PC-9 (cell line): Measurements from ENCODE around the gene ZNF562. TPM values are rescaled to one million over a fixed set of nuclear protein-coding genes. Genes with fewer than 3 reads are reported as not detected.

ENCODE experiments used
- BruUV-seq: library from RNA; stranded (reverse); fragments of 400-500 nt; replicated peaks from 2 replicates; lab custom pipeline; 2021; lab: Mats Ljungman, UMichigan
- CTCF ChIA-PET: fragments of 300-600 bp; sonication (Branson Sonifier 250); formaldehyde crosslinking; loops from one replicate; lab custom pipeline; 2022; ENCODE audit warnings: antibody characterized with exemption; lab: Charles Lee
- POLR2A ChIA-PET: fragments of 300-600 bp; sonication (Branson Sonifier 250); formaldehyde crosslinking; loops from one replicate; lab custom pipeline; 2022; ENCODE audit warnings: antibody characterized with exemption; ENCODE audit not compliant: unreplicated experiment; lab: Charles Lee
- DNase-seq, 2 experiments: peaks; one replicate each; pipeline versions ENCODE4 v3.0.0 to v3.0.0-alpha.2; 2015 to 2022; ENCODE audit warnings: mixed read lengths in 1 of 2
- H2AFZ ChIP-seq: fragments of 200-600 bp; sonication (generic); 2 replicates; pipeline ENCODE4 v1.8.1; 2017; ENCODE audit warnings: antibody characterized with exemption
- H3F3A ChIP-seq: fragments of 200-600 bp; sonication (generic); 2 replicates; pipeline ENCODE4 v1.8.1; 2017; ENCODE audit warnings: antibody characterized with exemption, mild to moderate bottlenecking, low read depth; ENCODE audit not compliant: insufficient read depth
- H3K27ac ChIP-seq: fragments of 200-600 bp; sonication (generic); 2 replicates; pipeline ENCODE4 v1.6.1; 2016; ENCODE audit warnings: mixed run types
- H3K27me3 ChIP-seq: fragments of 200-600 bp; sonication (generic); 2 replicates; pipeline ENCODE4 v1.6.1; 2016; ENCODE audit warnings: low read depth, mixed run types; ENCODE audit not compliant: insufficient read depth
- H3K36me3 ChIP-seq: fragments of 200-600 bp; sonication (generic); 2 replicates; pipeline ENCODE4 v1.6.1; 2016; ENCODE audit warnings: low read depth, mixed run types
- H3K4me1 ChIP-seq: fragments of 200-600 bp; sonication (generic); replicated peaks from 2 replicates; pipeline ENCODE4 v1.6.1; 2016; ENCODE audit warnings: mixed run types; ENCODE audit not compliant: insufficient read depth
- H3K4me2 ChIP-seq: fragments of 200-600 bp; sonication (generic); 2 replicates; pipeline ENCODE4 v1.6.1; 2017; ENCODE audit warnings: mixed run types
- H3K4me3 ChIP-seq: fragments of 200-600 bp; sonication (generic); 2 replicates; pipeline ENCODE4 v1.6.1; 2016; ENCODE audit warnings: mixed run types
- H3K79me2 ChIP-seq: fragments of 200-600 bp; sonication (generic); 2 replicates; pipeline ENCODE4 v1.6.1; 2017; ENCODE audit warnings: low read depth, mixed run types
- H3K9me2 ChIP-seq: fragments of 200-600 bp; sonication (generic); 2 replicates; pipeline ENCODE4 v1.8.1; 2017; ENCODE audit warnings: mild to moderate bottlenecking; ENCODE audit not compliant: insufficient read depth
- H3K9me3 ChIP-seq: fragments of 200-600 bp; sonication (generic); 2 replicates; pipeline ENCODE4 v1.8.1; 2016; ENCODE audit warnings: low read depth; ENCODE audit not compliant: insufficient read depth
- H4K20me1 ChIP-seq: fragments of 200-600 bp; sonication (generic); 2 replicates; pipeline ENCODE4 v1.8.1; 2017; ENCODE audit not compliant: insufficient read depth
- EZH2 ChIP-seq: fragments of 200-600 bp; sonication (generic); IDR thresholded peaks from 2 replicates; pipeline ENCODE4 v1.8.0; 2017; ENCODE audit warnings: antibody characterized with exemption, low read depth
- intact Hi-C: fragments of 100-400 bp; cut with micrococcal nuclease; formaldehyde crosslinking; loops from one replicate; pipeline ENCODE4 v1.10.0; 2022; ENCODE audit not compliant: unreplicated experiment
- total RNA-seq: library from RNA; stranded (reverse); gene quantifications from 2 replicates; pipeline ENCODE4 v1.2.3, GENCODE V29; 2021
- TF ChIP-seq, protein P1 (sequence below): fragments of 200-600 bp; sonication (generic); conservative IDR thresholded peaks from 2 replicates; pipeline ENCODE4 v1.6.1; 2017; ENCODE audit warnings: mixed run types, antibody characterized with exemption, mild to moderate bottlenecking, moderate library complexity

The ZNF562 gene
- total RNA-seq, 1 experiment from 2014 or later = 26.0 TPM

GRCh38 chr19:9720541-9720940 lies 45.6 kb upstream of the ZNF562 start:
- Histone ChIP-seq H3K36me3 (no peaks in the 10 kb centered on the region), H2AFZ (no peak overlapping the region), H3K27me3 (peaks cover 54% of the 10 kb centered on the region), H3K79me2 (no peaks in the 10 kb centered on the region), H3K4me2 (no peak overlapping the region), H3K4me1 (no peaks in the 10 kb centered on the region), H3K9me3 (0 out of 2 replicates have a peak, but pooled peaks cover 5% of the 10 kb centered on the region), H3K27ac (no peak overlapping the region), H4K20me1 (no peaks in the 10 kb centered on the region), H3K9me2 (no peaks in the 10 kb centered on the region), H3F3A (no peaks in the 10 kb centered on the region), H3K4me3 (no peak overlapping the region)
- no peak for TF ChIP-seq EZH2
- TF ChIP-seq, protein P1, sequence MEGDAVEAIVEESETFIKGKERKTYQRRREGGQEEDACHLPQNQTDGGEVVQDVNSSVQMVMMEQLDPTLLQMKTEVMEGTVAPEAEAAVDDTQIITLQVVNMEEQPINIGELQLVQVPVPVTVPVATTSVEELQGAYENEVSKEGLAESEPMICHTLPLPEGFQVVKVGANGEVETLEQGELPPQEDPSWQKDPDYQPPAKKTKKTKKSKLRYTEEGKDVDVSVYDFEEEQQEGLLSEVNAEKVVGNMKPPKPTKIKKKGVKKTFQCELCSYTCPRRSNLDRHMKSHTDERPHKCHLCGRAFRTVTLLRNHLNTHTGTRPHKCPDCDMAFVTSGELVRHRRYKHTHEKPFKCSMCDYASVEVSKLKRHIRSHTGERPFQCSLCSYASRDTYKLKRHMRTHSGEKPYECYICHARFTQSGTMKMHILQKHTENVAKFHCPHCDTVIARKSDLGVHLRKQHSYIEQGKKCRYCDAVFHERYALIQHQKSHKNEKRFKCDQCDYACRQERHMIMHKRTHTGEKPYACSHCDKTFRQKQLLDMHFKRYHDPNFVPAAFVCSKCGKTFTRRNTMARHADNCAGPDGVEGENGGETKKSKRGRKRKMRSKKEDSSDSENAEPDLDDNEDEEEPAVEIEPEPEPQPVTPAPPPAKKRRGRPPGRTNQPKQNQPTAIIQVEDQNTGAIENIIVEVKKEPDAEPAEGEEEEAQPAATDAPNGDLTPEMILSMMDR = no peak
- ChIA-PET POLR2A (no interaction called here), CTCF (no interaction called here)
- no TSS peak for BruUV-seq
- no peak for DNase-seq
- intact Hi-C loops = no loop called here

DNA sequence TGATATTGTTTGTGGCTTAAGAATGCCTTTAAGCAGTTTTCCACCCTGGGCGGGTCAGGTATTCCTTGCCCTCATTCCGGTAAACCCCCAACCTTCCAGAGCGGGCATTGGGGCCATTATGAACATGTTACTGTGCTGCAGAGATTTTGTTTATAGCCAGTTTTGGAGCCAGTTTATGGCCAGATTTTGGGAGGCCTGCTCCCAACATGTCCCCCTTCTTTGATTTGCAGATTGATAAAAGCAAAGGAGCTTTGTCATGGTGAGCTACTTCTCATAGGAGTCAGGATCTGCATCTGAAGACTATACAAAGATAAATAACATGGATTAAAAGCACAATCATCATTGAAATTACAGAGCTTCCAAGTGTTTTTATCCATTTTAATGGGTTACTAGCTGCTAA lies 36.9 kb upstream of the ZNF562 start:
- ChIA-PET CTCF (no interaction called here), POLR2A (no interaction called here)
- no peaks in the 10 kb centered on the region for H3K79me2 ChIP-seq

GRCh38 chr19:9709305-9709704 lies 34.4 kb upstream of the ZNF562 start:
- no TSS peak for BruUV-seq
- intact Hi-C loops = no loop called here

More for the DNA sequence above, 36.9 kb upstream of the ZNF562 start:
- Histone ChIP-seq H3K36me3 (no peaks in the 10 kb centered on the region), H3K4me2 (no peak overlapping the region), H3K9me2 (no peaks in the 10 kb centered on the region), H3K27me3 (peaks cover 23% of the 10 kb centered on the region; the same call in 1 of the 2 replicates), H3K4me3 (no peak overlapping the region), H2AFZ (no peak overlapping the region), H3F3A (no peaks in the 10 kb centered on the region), H3K9me3 (peaks cover 14% of the 10 kb centered on the region; the same call in 1 of the 2 replicates), H4K20me1 (no peaks in the 10 kb centered on the region), H3K4me1 (no peaks in the 10 kb centered on the region), H3K27ac (no peak overlapping the region)
- no peak for DNase-seq
- BruUV-seq = no TSS peak
- intact Hi-C loops = no loop called here
- TF ChIP-seq EZH2 = no peak
- TF ChIP-seq, protein P1 = no peak

More at GRCh38 chr19:9709305-9709704, 34.4 kb upstream of the ZNF562 start:
- no peaks in the 10 kb centered on the region for H3K4me1 ChIP-seq
- ChIA-PET CTCF (no interaction called here), POLR2A (no interaction called here)
- H3K9me3 ChIP-seq = peaks cover 14% of the 10 kb centered on the region; the same call in 1 of the 2 replicates
- peaks cover 15% of the 10 kb centered on the region; the same call in 1 of the 2 replicates for H3K27me3 ChIP-seq
- H3K79me2 ChIP-seq = no peaks in the 10 kb centered on the region
- H2AFZ ChIP-seq = no peak overlapping the region
- TF ChIP-seq, protein P1 = no peak
- no peak for TF ChIP-seq EZH2
- no peaks in the 10 kb centered on the region for H3K36me3 ChIP-seq
- no peak overlapping the region for H3K4me3 ChIP-seq
- no peaks in the 10 kb centered on the region for H4K20me1 ChIP-seq
- no peaks in the 10 kb centered on the region for H3F3A ChIP-seq
- H3K27ac ChIP-seq = no peak overlapping the region
- no peak overlapping the region for H3K4me2 ChIP-seq
- no peak for DNase-seq
- no peaks in the 10 kb centered on the region for H3K9me2 ChIP-seq
